GM12891 (cell line): ENCODE results near the gene CHCHD6.

Source experiments
- DNase-seq: peaks from one replicate; pipeline ENCODE4 v3.0.0; 2011; ENCODE audit warnings: low spot score; ENCODE audit not compliant: insufficient read length
- FAIRE-seq: peaks from 2 replicates; lab custom pipeline; 2011; peaks lifted over from hg19 to GRCh38; lab: Jason Lieb, UNC
- PAX5 ChIP-seq: IDR thresholded peaks from 2 replicates; pipeline ENCODE4 v1.6.1; 2011; ENCODE audit warnings: low read length, moderate library complexity, mild to moderate bottlenecking; ENCODE audit not compliant: insufficient read depth, severe bottlenecking
- POLR2A ChIP-seq: IDR thresholded peaks from 2 replicates; pipeline ENCODE4 v1.6.1; 2011; ENCODE audit warnings: low read depth, low read length, control low read depth
- POLR2AphosphoS5 ChIP-seq: IDR thresholded peaks from 2 replicates; pipeline ENCODE4 v1.6.1; 2011; ENCODE audit warnings: low read depth, low read length, control low read depth
- POU2F2 ChIP-seq: IDR thresholded peaks from 2 replicates; pipeline ENCODE4 v1.6.1; 2011; ENCODE audit warnings: low read depth, mild to moderate bottlenecking, control low read depth, low read length, moderate library complexity
- SPI1 ChIP-seq: IDR thresholded peaks from 2 replicates; pipeline ENCODE4 v1.6.1; 2011; ENCODE audit warnings: low read depth, low read length, control low read depth
- TAF1 ChIP-seq: IDR thresholded peaks from 2 replicates; pipeline ENCODE4 v1.6.1; 2011; ENCODE audit warnings: low read depth, low read length, control low read depth

Gene CHCHD6

DNA sequence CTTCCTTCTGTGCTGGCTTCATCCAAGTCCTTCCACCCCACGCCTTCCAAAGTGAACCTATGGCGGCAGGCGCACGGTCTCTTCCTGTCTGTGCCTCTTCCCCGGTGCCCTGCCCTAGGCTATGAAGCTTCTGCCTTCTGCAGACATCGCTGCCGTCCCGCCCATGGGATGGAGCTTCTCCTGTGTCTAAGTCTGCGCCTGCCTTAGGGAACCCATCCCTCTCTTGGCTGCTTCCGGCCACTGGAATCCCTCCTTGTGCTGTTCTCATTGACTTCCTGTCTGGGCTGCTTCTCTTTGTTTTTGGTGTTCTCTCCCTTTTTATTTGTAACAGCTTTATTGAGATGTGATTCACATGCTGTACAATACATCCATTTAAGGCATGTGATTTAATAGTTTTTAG, 17.2 kb downstream of the CHCHD6 start:
- FAIRE-seq, result no peak
- TF ChIP-seq SPI1 (no peak), PAX5 (no peak), POLR2A (no peak), POU2F2 (no peak), POLR2AphosphoS5 (no peak)
- no peak for DNase-seq

GRCh38 chr3:126723237-126723636, 19.2 kb downstream of the CHCHD6 start:
- DNase-seq (no peak), FAIRE-seq (no peak)
- TF ChIP-seq POLR2AphosphoS5, result no peak
- TF ChIP-seq SPI1, result no peak
- TF ChIP-seq TAF1, result no peak
- TF ChIP-seq PAX5, result no peak
- TF ChIP-seq POU2F2, result no peak
- TF ChIP-seq POLR2A, result no peak

DNA sequence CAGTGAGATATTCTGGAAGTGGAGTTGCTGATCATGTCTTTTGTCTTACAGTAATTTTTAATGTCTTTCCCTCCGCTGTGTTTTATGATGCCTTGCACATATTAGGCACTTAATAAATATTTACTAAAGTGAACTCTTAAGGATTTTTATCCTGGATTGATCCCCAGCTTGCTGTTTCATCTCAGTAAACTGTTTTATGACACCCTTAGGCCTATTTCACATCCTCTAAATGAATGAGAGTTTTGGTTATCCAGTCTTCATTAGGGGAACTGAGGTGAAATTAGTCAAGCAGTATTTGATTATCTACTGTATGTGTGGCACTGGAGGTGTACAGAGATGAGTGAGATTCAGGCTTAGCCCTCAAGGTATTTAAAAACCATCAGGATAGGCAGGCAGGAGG, 19.8 kb downstream of the CHCHD6 start:
- DNase-seq, result no peak
- TF ChIP-seq POLR2A (no peak), TAF1 (no peak), PAX5 (no peak), POU2F2 (no peak), POLR2AphosphoS5 (no peak), SPI1 (no peak)
- FAIRE-seq, result no peak

GRCh38 chr3:126728680-126729079, 24.6 kb downstream of the CHCHD6 start:
- DNase-seq (no peak), FAIRE-seq (no peak)
- TF ChIP-seq PAX5 (no peak), POU2F2 (no peak), POLR2AphosphoS5 (no peak), SPI1 (no peak), POLR2A (no peak), TAF1 (no peak)

DNA sequence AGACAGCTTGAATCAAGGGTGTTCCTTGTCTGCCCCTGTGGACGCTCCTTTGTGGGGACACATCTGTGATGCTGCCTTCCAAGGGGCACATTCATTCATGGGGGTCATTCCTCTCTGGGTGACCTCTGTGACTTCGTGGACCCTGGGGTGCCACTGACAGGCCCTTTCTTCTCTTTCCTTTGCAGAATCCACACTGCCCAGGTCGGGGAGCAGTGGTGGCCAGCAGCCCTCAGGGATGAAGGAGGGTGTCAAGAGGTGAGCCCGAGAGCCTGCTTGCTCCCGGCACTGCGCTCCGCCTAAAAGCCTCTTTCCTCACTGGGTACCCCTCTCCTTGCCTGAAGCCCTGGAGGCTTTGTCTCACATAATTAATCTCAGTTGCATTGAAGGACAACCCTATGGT, 26.3 kb downstream of the CHCHD6 start:
- FAIRE-seq, result no peak
- DNase-seq, result no peak

DNA sequence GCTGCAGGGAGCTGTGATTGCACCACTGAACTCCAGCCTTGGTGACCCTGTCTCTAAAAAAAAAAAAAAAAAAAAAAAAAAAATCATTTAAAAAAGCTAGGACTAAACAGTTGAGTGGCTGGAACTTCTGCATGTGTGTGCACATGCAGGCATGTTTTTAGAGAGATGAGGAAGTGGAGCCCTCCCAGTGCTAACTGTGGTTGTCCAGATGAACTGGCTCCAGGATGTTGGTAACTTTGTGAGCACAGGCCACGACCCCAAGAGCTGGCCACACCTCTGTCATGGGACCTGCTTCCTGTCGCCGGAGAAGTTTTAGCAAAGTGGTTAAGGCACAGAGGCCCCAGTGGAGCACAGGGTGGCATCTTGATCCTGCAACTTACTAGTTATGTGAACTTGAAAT, 27.0 kb downstream of the CHCHD6 start:
- FAIRE-seq, result peak; percentile 71
- TF ChIP-seq PAX5, result no peak
- peak; percentile 75 for TF ChIP-seq SPI1
- TF ChIP-seq TAF1, result no peak
- no peak for TF ChIP-seq POU2F2
- DNase-seq, result peak; percentile 20

More for the DNA sequence above, 26.3 kb downstream of the CHCHD6 start:
- TF ChIP-seq POU2F2 (no peak), TAF1 (no peak), POLR2A (no peak), PAX5 (no peak), SPI1 (no peak), POLR2AphosphoS5 (no peak)

GRCh38 chr3:126732281-126733060, 28.4 kb downstream of the CHCHD6 start:
- DNase-seq, result no peak
- no peak for FAIRE-seq
- no peak for TF ChIP-seq POLR2A
- no peak for TF ChIP-seq SPI1
- no peak for TF ChIP-seq PAX5
- no peak for TF ChIP-seq POU2F2
- TF ChIP-seq TAF1, result no peak
- TF ChIP-seq POLR2AphosphoS5, result no peak

- FAIRE-seq (no peak), DNase-seq (no peak)
- no peak for TF ChIP-seq POLR2AphosphoS5
- no peak for TF ChIP-seq TAF1
- no peak for TF ChIP-seq POLR2A
- TF ChIP-seq PAX5, result no peak
- TF ChIP-seq POU2F2, result no peak
- TF ChIP-seq SPI1, result no peak
These were observed 29.0 kb downstream of the CHCHD6 start for GRCh38 chr3:126733061-126733430.

GRCh38 chr3:126734106-126734723, 30.2 kb downstream of the CHCHD6 start:
- FAIRE-seq, result no peak
- DNase-seq, result no peak

DNA sequence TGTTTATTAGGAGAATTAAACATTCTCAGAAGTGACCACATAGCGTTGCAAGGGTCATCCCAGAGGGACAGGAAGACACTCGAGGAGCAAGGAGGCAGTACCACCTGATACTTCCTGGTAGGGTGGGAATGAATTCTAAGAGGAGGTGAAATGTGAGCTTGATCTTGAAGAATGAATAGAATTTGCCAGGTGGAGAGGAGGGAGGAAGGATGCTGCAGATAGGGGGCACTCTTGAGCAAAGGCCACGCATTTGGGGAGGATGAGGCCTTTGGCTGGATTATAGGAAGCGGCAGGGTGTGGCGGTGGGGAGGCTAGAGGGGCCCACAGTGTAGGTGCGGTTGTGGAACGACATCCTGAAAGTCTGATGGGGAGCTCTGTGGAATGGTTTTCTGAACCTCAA, 33.5 kb downstream of the CHCHD6 start:
- DNase-seq, result no peak
- no peak for FAIRE-seq
- no peak for TF ChIP-seq POU2F2
- TF ChIP-seq PAX5, result no peak
- no peak for TF ChIP-seq POLR2AphosphoS5
- no peak for TF ChIP-seq SPI1
- TF ChIP-seq POLR2A, result no peak
- no peak for TF ChIP-seq TAF1

More at GRCh38 chr3:126734106-126734723, 30.2 kb downstream of the CHCHD6 start:
- TF ChIP-seq POU2F2, result no peak
- TF ChIP-seq PAX5, result no peak
- no peak for TF ChIP-seq POLR2A
- TF ChIP-seq TAF1, result no peak

DNA sequence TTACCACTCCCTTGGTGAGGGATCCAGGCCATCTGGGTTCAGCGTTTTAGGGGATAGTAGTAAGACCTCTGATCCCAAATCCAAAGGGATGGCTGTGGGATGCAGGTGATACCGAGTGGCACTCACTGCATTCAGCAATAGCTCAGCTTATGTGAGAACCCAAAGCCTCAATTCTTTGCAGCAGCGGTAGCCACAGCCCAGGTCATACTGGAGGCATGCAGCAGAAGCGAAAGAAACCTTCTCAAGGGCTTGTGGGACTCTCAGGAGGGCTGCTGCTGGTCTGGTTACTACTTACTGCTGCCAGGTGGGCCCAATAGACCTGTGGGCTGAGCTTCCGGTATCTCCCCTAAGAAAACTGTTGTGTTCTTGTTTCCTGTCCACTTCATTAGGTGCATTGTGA, 38.0 kb downstream of the CHCHD6 start:
- no peak for TF ChIP-seq POLR2A
- TF ChIP-seq POU2F2, result no peak
- TF ChIP-seq TAF1, result no peak
- TF ChIP-seq PAX5, result no peak
- no peak for TF ChIP-seq POLR2AphosphoS5
- no peak for TF ChIP-seq SPI1
- FAIRE-seq (no peak), DNase-seq (no peak)
